ENCODE results near the gene SIGLEC1. TPM values are rescaled to one million over a fixed set of nuclear protein-coding genes. Genes with fewer than 3 reads are reported as not detected.

The SIGLEC1 gene
- total and polyA plus RNA-seq, 2 of the 8 experiments (the other 6 are each of a cell fraction or from before 2014, with no cell fraction given), result 0.02 TPM; not detected in 1

GRCh38 chr20:3674995-3675900, 37.2 kb downstream of the SIGLEC1 start:
- POLR2A ChIA-PET (ENCODE audit: partially characterized antibody), result interaction anchor here (0.9 to 1.2 kb wide), 2 partner anchors 14 to 92 kb away, joined by 3 read pairs; partner anchors contain the start of gene ADISSP
- TF ChIP-seq CHD1 (IDR thresholded peaks at IDR 0.05; ENCODE audit: low read depth, low read length) (no peak), CBX5 (IDR thresholded peaks at IDR 0.05; ENCODE audit: low read depth, low read length) (no peak), ASH2L (IDR thresholded peaks at IDR 0.05; ENCODE audit: low read length) (no peak), USF2 (IDR thresholded peaks at IDR 0.05; ENCODE audit: low read length) (no peak), KDM1A (IDR thresholded peaks at IDR 0.05; ENCODE audit: borderline replicate concordance, low read length) (no peak), CBX8 (IDR thresholded peaks at IDR 0.05; ENCODE audit: borderline replicate concordance, low read depth, low read length) (no peak), BCL11A (IDR thresholded peaks at IDR 0.05; ENCODE audit: low read depth in 2 of 2, low read length in 2 of 2) (no peak), POLR2AphosphoS5 (IDR thresholded peaks at IDR 0.05; ENCODE audit: low read depth, low read length) (no peak), SP1 (IDR thresholded peaks at IDR 0.05; ENCODE audit: low read depth, low read length) (no peak), CTBP2 (IDR thresholded peaks at IDR 0.05; ENCODE audit: borderline replicate concordance, insufficient read depth, insufficient read length, low read length) (no peak)

More at GRCh38 chr20:3674995-3675900, 37.2 kb downstream of the SIGLEC1 start:
- Histone ChIP-seq H3K27me3 (replicated peaks in 1 of 4; ENCODE audit: control insufficient read depth in 3 of 4, extremely low read depth in 1 of 4, insufficient read depth in 3 of 4, low read length in 3 of 4) (peaks cover 6 to 25% (median 19%) of the 10 kb centered on the region in 4 experiments; a peak in 6 of 7 replicates), H3K4me2 (ENCODE audit: insufficient read depth in 1 of 2, low read depth in 2 of 2, low read length in 2 of 2) (no peak overlapping the region), H3K36me3 (ENCODE audit: control insufficient read depth in 2 of 4, insufficient read depth in 4 of 4, low read length in 3 of 4) (no peaks in the 10 kb centered on the region), H3K4me3 (ENCODE audit: extremely low read depth in 1 of 4, insufficient read depth in 2 of 4, low read depth in 3 of 4, low read length in 4 of 4) (no peak overlapping the region), H3K23me2 (ENCODE audit: low read depth, low read length) (peaks cover 9% of the 10 kb centered on the region; the same call in 1 of the 2 replicates), H2BK15ac (ENCODE audit: low read length) (no peak overlapping the region), H3K9me3 (ENCODE audit: insufficient read depth in 2 of 2, low read depth in 1 of 2, low read length in 1 of 2) (no peaks in the 10 kb centered on the region), H4K91ac (replicated peaks; ENCODE audit: insufficient read length, low read length) (no peak overlapping the region), H3K4ac (replicated peaks; ENCODE audit: insufficient read length, low read depth, low read length) (no peak overlapping the region), H3K18ac (ENCODE audit: extremely low read depth, low read length) (no peak overlapping the region), H2AK5ac (ENCODE audit: low read depth, low read length) (no peak overlapping the region), H2BK120ac (replicated peaks; ENCODE audit: low read depth, low read length) (no peak overlapping the region), H2BK5ac (ENCODE audit: low read depth, low read length) (no peak overlapping the region), H4K5ac (ENCODE audit: insufficient read length, low read depth, low read length) (no peak overlapping the region), H3K4me1 (replicated peaks in 1 of 4; ENCODE audit: control insufficient read depth in 3 of 4, insufficient read depth in 4 of 4, low read length in 3 of 4) (peaks cover 0 to 17% (median 5%) of the 10 kb centered on the region in 4 experiments; a peak in 6 of 7 replicates), H2BK20ac (ENCODE audit: low read length) (no peak overlapping the region), H3K9ac (replicated peaks in 1 of 4; ENCODE audit: extremely low read depth in 1 of 4, low read depth in 3 of 4, low read length in 3 of 4) (no peak overlapping the region), H4K8ac (ENCODE audit: extremely low read depth, insufficient read depth, low read length) (no peak overlapping the region), H3K27ac (ENCODE audit: low read depth, low read length) (no peak overlapping the region), H3K79me1 (ENCODE audit: low read depth, low read length) (no peaks in the 10 kb centered on the region), H4K20me1 (replicated peaks in 1 of 2; ENCODE audit: control insufficient read depth in 1 of 2, insufficient read depth in 2 of 2, low read length in 2 of 2) (peaks cover 0 to 3% of the 10 kb centered on the region in 2 experiments), H3K56ac (replicated peaks; ENCODE audit: insufficient read length, low read depth, low read length) (no peak overlapping the region), H3K79me2 (ENCODE audit: control insufficient read depth in 1 of 2, insufficient read depth in 2 of 2, low read length in 2 of 2) (no peaks in the 10 kb centered on the region), H2AFZ (ENCODE audit: low read length) (no peak overlapping the region), H2BK12ac (ENCODE audit: low read depth, low read length) (no peak overlapping the region), H3K14ac (ENCODE audit: insufficient read length) (no peak overlapping the region), H3K23ac (ENCODE audit: insufficient read length) (no peak overlapping the region)
- FAIRE-seq (no peak), DNase-seq (ENCODE audit: low read depth in 1 of 2, low spot score in 2 of 2) (no peak)
- CTCF ChIA-PET (ENCODE audit: partially characterized antibody), result interaction anchor here (0.6 to 45.1 kb wide), 17 partner anchors 8 to 1237 kb away, joined by 3 to 1432 read pairs (median 8); partner anchors contain the start of genes ADAM33, GFRA4 and SIGLEC1
- 83% methylated on average over 12 of the region's 13 CpGs; no CpG with 5 or more reads in 1 of the 2 experiments for WGBS, 2 experiments (ENCODE audit: extremely low coverage in 1 of 2, insufficient coverage in 1 of 2, insufficient read length in 1 of 2, insufficient replicate concordance in 2 of 2, low coverage in 1 of 2, low lambda C conversion rate in 2 of 2, missing lambda C conversion rate in 1 of 2)

Data from H1 (cell line).